DND-41 (cell line): ENCODE data around the gene PRKCE.

Experiments
- ATAC-seq: fragments of 200-7000 bp; cut with Tn5 transposase; 3 replicates; pipeline ENCODE4 v1.9.1; 2021; ENCODE audit warnings: low read depth; ENCODE audit not compliant: insufficient read depth
- DNase-seq: peaks from one replicate; pipeline ENCODE4 v3.0.0-alpha.2; 2020
- H2AFZ ChIP-seq: 2 replicates; pipeline ENCODE4 v1.6.0; 2012; ENCODE audit warnings: low read depth, low read length
- H3K27ac ChIP-seq: 2 replicates; pipeline ENCODE4 v1.5.1; 2012; ENCODE audit warnings: low read length, inconsistent platforms
- H3K27me3 ChIP-seq: fragments of 200-600 bp; sonication (generic); 2 replicates; pipeline ENCODE4 v1.6.0; 2012; ENCODE audit warnings: low read length, mild to moderate bottlenecking, inconsistent platforms; ENCODE audit not compliant: insufficient read depth, poor library complexity
- H3K36me3 ChIP-seq: 2 replicates; pipeline ENCODE4 v1.5.1; 2012; ENCODE audit warnings: low read length, inconsistent platforms; ENCODE audit not compliant: insufficient read depth
- H3K4me1 ChIP-seq: 2 replicates; pipeline ENCODE4 v1.5.1; 2012; ENCODE audit warnings: mild to moderate bottlenecking, low read length; ENCODE audit not compliant: insufficient read depth
- H3K4me2 ChIP-seq: 2 replicates; pipeline ENCODE4 v1.6.0; 2012; ENCODE audit warnings: mild to moderate bottlenecking, moderate library complexity, low read length, inconsistent platforms; ENCODE audit not compliant: insufficient read depth
- H3K4me3 ChIP-seq, 2 experiments: fragments of 200-600 bp in 1 of 2; shearing (Covaris generic) in 1 of 2; 2 replicates each; pipeline ENCODE4 v1.5.1; 2012 to 2016; ENCODE audit warnings: inconsistent platforms in 2 of 2, low read length in 2 of 2, mild to moderate bottlenecking in 2 of 2, low read depth in 1 of 2, moderate library complexity in 1 of 2
- H3K79me2 ChIP-seq: 2 replicates; pipeline ENCODE4 v1.6.0; 2012; ENCODE audit warnings: low read length, inconsistent platforms; ENCODE audit not compliant: insufficient read depth
- H3K9ac ChIP-seq: 2 replicates; pipeline ENCODE4 v1.6.0; 2012; ENCODE audit warnings: low read depth, mild to moderate bottlenecking, inconsistent platforms, low read length, moderate library complexity
- H3K9me3 ChIP-seq: 2 replicates; pipeline ENCODE4 v1.5.1; 2012; ENCODE audit warnings: low read length, moderate library complexity, mild to moderate bottlenecking, inconsistent platforms; ENCODE audit not compliant: insufficient read depth, severe bottlenecking
- H4K20me1 ChIP-seq: 2 replicates; pipeline ENCODE4 v1.6.0; 2012; ENCODE audit warnings: low read length; ENCODE audit not compliant: insufficient read depth
- CTCF ChIP-seq: IDR thresholded peaks from 2 replicates; pipeline ENCODE4 v1.5.1; 2012; ENCODE audit warnings: borderline replicate concordance, low read length, moderate library complexity, mild to moderate bottlenecking; ENCODE audit not compliant: poor library complexity, severe bottlenecking; ENCODE audit errors: extremely low read depth
- EZH2 ChIP-seq: IDR thresholded peaks from 3 replicates; pipeline ENCODE4 v1.6.1; 2012; ENCODE audit warnings: borderline replicate concordance, low read depth, mild to moderate bottlenecking, moderate library complexity, low read length, inconsistent platforms; ENCODE audit not compliant: severe bottlenecking

The PRKCE gene

GRCh38 chr2:45994060-45994459 is 342.6 kb downstream of the PRKCE start:
- H3K27ac ChIP-seq: no peak overlapping the region; the same call in 1 of the 2 replicates
- H3K27me3 ChIP-seq: no peaks in the 10 kb centered on the region
- H3K4me3 ChIP-seq: no peak overlapping the region
- no peaks in the 10 kb centered on the region for H3K9me3 ChIP-seq
- H2AFZ ChIP-seq: no peak overlapping the region
- ATAC-seq (no peak), DNase-seq (no peak)
- no peak overlapping the region for H3K9ac ChIP-seq
- H3K4me1 ChIP-seq: peaks cover 10% of the 10 kb centered on the region
- no peaks in the 10 kb centered on the region for H4K20me1 ChIP-seq
- no peak overlapping the region for H3K4me2 ChIP-seq
- H3K36me3 ChIP-seq: no peaks in the 10 kb centered on the region; the same call in 1 of the 2 replicates
- no peaks in the 10 kb centered on the region for H3K79me2 ChIP-seq
- no peak for TF ChIP-seq EZH2
- no peak for TF ChIP-seq CTCF

DNA sequence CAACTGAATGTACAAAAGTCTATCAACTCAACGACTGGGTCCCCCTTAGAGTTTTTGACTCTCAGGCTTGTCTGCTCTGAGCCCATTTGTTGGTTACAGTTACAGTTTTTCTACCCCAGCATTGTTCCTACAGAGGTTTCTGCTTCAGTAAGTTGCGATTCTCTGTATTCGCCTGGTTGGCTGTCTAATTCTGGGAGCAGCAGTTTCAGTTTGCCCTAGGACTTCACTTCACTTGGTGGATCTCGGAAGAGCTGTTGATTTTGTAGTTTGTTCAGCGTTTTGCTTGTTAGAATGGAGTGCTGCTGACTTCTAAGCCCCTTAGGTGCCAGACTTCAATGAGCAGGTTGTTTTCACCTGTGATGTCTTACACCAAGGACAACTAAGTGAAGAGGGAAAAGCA is 349.2 kb downstream of the PRKCE start:
- H2AFZ ChIP-seq: no peak overlapping the region
- H3K27me3 ChIP-seq: no peaks in the 10 kb centered on the region
- H3K79me2 ChIP-seq: no peaks in the 10 kb centered on the region
- H3K27ac ChIP-seq: no peak overlapping the region
- peaks cover 13% of the 10 kb centered on the region; the same call in 1 of the 2 replicates for H3K36me3 ChIP-seq
- H3K4me1 ChIP-seq: no peaks in the 10 kb centered on the region
- H3K9ac ChIP-seq: no peak overlapping the region
- no peak for DNase-seq
- TF ChIP-seq CTCF: no peak
- TF ChIP-seq EZH2: no peak
- H3K4me3 ChIP-seq: no peak overlapping the region
- no peak for ATAC-seq
- H3K9me3 ChIP-seq: no peaks in the 10 kb centered on the region
- H4K20me1 ChIP-seq: no peaks in the 10 kb centered on the region
- no peak overlapping the region for H3K4me2 ChIP-seq

GRCh38 chr2:46001290-46001689 is 349.8 kb downstream of the PRKCE start:
- no peak overlapping the region for H2AFZ ChIP-seq
- no peak for TF ChIP-seq CTCF
- no peak for TF ChIP-seq EZH2
- DNase-seq: no peak
- no peak overlapping the region for H3K27ac ChIP-seq
- H3K36me3 ChIP-seq: peaks cover 13% of the 10 kb centered on the region; the same call in 1 of the 2 replicates
- no peak for ATAC-seq
- H3K9ac ChIP-seq: no peak overlapping the region
- no peaks in the 10 kb centered on the region for H3K79me2 ChIP-seq
- H3K4me1 ChIP-seq: no peaks in the 10 kb centered on the region
- H3K9me3 ChIP-seq: no peaks in the 10 kb centered on the region
- no peak overlapping the region for H3K4me2 ChIP-seq
- H3K4me3 ChIP-seq: no peak overlapping the region
- H4K20me1 ChIP-seq: no peaks in the 10 kb centered on the region
- no peaks in the 10 kb centered on the region for H3K27me3 ChIP-seq
